Muscle of arm (tissue), 12 donors: ENCODE results near the gene RWDD1. TPM values are rescaled to one million over a fixed set of nuclear protein-coding genes. Genes with fewer than 3 reads are reported as not detected.
"Not testable (repeated sequence)": the region's sequence is repeated elsewhere in the genome, so short reads cannot be mapped to it uniquely, and the experiment has no call there.

Experiments used
- DNase-seq: peaks from one replicate; pipeline ENCODE4 v3.0.0-alpha.2; 2013
- polyA plus RNA-seq, 12 donors: library from polyadenylated mRNA; unstranded; fragments of 120-200 nt; gene quantifications; one replicate each; pipeline ENCODE4 v1.2.1, GENCODE V29; 2013; ENCODE audit not compliant: insufficient read length in 12 of 12

RWDD1 gene
- polyA plus RNA-seq, 12 donors = 51.1 to 93.7 (median 67.4) TPM; not detected in 1

- peak; percentile 17 for DNase-seq
Observed at GRCh38 chr6:116596815-116597214, 25.5 kb downstream of the RWDD1 start.

- DNase-seq = not testable (repeated sequence)
Observed at GRCh38 chr6:116603916-116604315, 32.6 kb downstream of the RWDD1 start.

- DNase-seq = not testable (repeated sequence)
Observed at GRCh38 chr6:116604868-116605267, 33.6 kb downstream of the RWDD1 start.

- no peak for DNase-seq
Observed at GRCh38 chr6:116605935-116606334, 34.6 kb downstream of the RWDD1 start.

GRCh38 chr6:116611056-116611455 lies 39.8 kb downstream of the RWDD1 start:
- no peak for DNase-seq

GRCh38 chr6:116615937-116616736 lies 44.8 kb downstream of the RWDD1 start, which contains the start of gene RSPH4A:
Gene RSPH4A, plus strand, starts transcription at chr6:116616479. Its CDS starts 145 bp downstream, at chr6:116616624.
- peak; percentile 95 for DNase-seq

GRCh38 chr6:116616737-116617053 lies 45.4 kb downstream of the RWDD1 start:
- DNase-seq = no peak

GRCh38 chr6:116624036-116624805 lies 52.9 kb downstream of the RWDD1 start:
- DNase-seq = no peak

- DNase-seq = no peak
Observed at GRCh38 chr6:116625872-116626271, 54.6 kb downstream of the RWDD1 start.

GRCh38 chr6:116629563-116629981 lies 58.3 kb downstream of the RWDD1 start:
- no peak for DNase-seq

- no peak for DNase-seq
Observed at GRCh38 chr6:116631379-116631990, 60.2 kb downstream of the RWDD1 start.

GRCh38 chr6:116633685-116634084 lies 62.4 kb downstream of the RWDD1 start:
- DNase-seq = no peak

Other genes starting within 250 kb of the RWDD1 start
- gene DSE, start 200.6 kb upstream of the RWDD1 start, polyA plus RNA-seq = 10 to 100 TPM in 11 of 12 donors, not detected in 1; 29.1 to 41.0 (median 35.4) TPM
- 1 to 10 TPM in 10 of 12 donors, not detected in 2; 1.7 to 9.7 (median 2.9) TPM for gene CALHM6, start 110.1 kb upstream of the RWDD1 start, polyA plus RNA-seq
- 1 to 10 TPM in 11 of 12 donors, not detected in 1; 1.8 to 3.8 (median 3.2) TPM for gene CALHM5, start 59.9 kb upstream of the RWDD1 start, polyA plus RNA-seq
- under 1 TPM in 5 of 12 donors, not detected in 7; 0.11 to 0.28 (median 0.17) TPM for gene TRAPPC3L, start 25.8 kb upstream of the RWDD1 start, polyA plus RNA-seq
- gene CALHM4, start 17.8 kb upstream of the RWDD1 start, polyA plus RNA-seq = under 1 TPM in 1 of 12 donors, not detected in 11; 0.38 TPM
- 1 to 10 TPM in 1 of 12 donors, under 1 TPM in 9, not detected in 2; 0.39 to 1.4 (median 0.61) TPM for gene RSPH4A, start 45.0 kb downstream of the RWDD1 start, polyA plus RNA-seq
- 10 to 100 TPM in 5 of 12 donors, 1 to 10 TPM in 6, not detected in 1; 5.4 to 11.8 (median 9.4) TPM for gene ZUP1, start 97.3 kb downstream of the RWDD1 start, polyA plus RNA-seq
- gene KPNA5, start 109.7 kb downstream of the RWDD1 start, polyA plus RNA-seq = 10 to 100 TPM in 10 of 12 donors, 1 to 10 TPM in 1, not detected in 1; 8.3 to 16.0 (median 12.7) TPM
- 1 to 10 TPM in 10 of 12 donors, not detected in 2; 5.2 to 7.8 (median 6.9) TPM for gene FAM162B, start 194.2 kb downstream of the RWDD1 start, polyA plus RNA-seq